ENCODE results near the gene PDLIM5.
"Not testable (repeated sequence)": the region's sequence is repeated elsewhere in the genome, so short reads cannot be mapped to it uniquely, and the experiment has no call there.

Gene PDLIM5

DNA sequence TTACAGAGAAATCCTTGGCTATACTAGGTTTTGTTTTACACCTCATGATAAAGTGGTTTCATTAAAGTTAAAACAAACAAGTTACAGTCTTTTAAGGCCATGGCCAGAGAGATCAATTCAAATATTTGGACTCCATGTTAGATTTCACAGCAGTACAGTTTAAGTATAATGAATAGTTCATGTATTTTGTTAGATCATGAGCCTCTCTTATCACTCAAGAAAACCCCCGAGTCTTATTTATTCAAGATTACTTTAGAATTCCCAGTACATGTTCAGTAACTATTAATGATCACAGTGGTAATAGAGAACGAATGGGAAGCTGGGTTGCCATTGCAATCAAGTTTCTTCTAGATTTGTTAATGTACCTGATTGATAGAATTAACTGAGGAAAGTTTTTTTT lies 15.2 kb downstream of the PDLIM5 start:
- no peak for DNase-seq

DNA sequence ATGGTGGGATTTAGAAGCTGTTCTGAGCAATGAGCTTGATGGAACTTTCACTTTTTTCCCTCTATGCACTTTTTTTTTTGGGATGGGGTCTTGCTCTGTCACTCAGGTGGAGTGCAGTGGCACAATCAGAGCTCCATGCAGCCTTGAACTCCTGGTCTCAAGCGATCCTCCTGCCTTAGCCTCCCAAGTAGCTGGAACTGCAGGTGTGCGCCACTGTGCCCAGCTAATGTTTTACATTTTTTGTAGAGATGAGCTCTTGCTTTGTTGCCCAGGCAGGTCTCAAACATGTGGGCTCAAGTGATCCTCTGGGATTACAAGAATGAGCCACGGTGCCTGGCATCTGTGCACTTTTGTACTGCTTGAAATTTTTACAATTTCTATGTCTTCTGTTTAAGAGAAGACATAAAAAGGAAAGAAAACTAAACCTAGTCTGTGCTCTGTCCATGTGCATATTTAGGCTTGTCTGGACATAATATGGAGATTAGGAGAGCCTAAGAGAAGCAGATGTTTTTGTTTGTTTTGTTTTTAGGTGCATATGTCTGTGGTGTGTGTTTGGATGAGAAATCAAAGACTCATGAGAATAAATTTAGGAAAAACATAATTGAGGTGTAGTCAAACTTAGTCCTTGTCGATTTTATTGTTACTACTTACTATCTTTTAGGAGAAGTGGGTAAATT lies 16.5 kb downstream of the PDLIM5 start:
- DNase-seq = no peak

DNA sequence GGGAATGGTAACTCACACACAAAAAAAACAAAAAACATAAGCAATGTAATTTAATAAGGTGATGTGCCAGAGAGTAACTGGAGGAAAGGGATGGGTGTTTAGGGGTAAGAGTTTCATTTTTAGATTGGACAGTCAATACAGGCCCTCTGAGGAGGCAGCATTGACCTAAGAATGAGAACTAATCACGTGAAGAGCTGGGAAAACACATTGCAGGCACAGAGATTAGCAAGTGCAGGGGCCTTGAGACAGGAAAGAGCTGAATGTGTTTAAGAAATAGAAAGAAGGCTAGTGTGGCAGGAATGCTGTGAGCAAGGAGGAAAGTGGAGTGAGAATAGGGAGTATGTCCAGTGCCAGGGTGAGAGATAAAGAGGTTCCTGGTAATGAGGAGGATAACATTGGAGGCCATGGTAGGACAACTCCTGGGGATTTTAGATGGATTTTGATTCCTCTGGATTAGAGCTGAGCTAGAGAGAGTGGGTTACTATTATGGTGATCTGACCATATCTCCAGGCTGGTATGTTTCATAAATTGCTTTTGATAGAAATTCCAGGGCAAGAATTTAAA lies 17.6 kb downstream of the PDLIM5 start:
- DNase-seq = no peak

DNA sequence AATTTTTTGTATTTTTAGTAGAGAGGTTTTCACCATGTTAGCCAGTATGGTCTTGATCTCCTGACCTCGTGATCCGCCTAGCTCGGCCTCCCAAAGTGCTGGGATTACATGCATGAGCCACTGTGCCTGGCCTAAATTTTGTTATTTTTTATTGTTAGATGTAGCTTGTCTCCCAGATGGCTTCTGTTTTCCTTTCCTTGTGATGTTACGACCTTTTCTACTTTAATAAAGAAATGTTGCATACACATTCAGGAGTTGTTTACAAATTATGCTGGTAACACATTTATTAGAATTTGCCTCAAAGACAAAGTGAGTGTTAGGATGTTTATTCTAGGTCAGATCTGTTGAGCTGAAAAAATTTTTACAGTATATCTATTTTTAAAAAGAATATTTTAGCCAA lies 18.4 kb downstream of the PDLIM5 start:
- DNase-seq = no peak

DNA sequence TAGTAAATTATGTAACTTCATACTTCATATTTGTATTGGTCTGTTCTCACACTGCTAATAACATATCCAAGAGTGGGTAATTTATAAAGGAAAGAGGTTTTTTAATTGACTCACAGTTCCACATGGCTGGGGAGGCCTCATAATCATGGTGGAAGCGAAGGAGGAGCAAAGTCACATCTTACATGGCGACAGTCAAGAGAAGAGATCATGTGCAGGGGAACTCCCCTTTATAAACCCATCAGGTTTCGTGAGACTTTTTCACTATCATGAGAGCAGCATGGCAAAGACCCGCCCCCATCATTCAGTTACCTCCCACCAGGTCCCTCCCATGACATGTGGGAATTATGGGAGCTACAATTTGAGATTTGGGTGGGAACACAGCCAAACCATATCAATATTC lies 19.0 kb downstream of the PDLIM5 start:
- DNase-seq = not testable (repeated sequence)

DNA sequence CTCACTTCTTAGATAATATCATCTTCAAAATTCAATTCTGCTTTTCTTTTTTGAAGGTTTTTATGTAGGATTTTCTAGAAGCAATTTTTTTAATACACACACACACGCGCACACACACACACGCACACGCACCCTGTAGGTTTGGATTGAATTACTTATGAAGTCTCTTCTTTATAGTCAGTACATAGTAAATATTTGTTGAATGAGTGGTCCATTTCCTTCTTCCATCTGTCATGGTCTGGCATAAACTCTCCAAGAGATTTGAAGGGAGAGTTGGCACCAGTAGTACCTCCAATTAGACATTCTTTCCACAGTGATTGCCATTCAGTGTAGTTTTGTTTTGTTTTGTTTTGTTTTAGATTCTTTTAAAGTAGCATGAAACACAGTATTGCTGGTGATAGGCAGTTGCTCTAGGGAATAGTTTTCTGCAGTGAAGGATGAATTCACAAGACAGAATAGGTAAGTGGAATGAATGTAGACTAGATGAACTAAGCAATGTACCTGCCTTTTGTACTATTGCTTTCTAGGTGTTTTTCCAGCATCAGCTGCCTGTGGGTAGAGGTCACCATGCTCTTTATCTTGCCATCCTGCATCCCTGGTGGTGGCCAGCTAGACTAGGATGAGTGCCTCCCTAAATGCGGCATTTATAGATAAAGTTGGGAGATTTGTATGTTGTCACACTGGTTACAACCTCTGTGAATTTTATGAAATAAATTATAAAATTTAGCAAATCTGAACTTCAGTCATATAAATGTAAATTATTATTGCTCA lies 20.5 kb downstream of the PDLIM5 start:
- no peak for DNase-seq

DNA sequence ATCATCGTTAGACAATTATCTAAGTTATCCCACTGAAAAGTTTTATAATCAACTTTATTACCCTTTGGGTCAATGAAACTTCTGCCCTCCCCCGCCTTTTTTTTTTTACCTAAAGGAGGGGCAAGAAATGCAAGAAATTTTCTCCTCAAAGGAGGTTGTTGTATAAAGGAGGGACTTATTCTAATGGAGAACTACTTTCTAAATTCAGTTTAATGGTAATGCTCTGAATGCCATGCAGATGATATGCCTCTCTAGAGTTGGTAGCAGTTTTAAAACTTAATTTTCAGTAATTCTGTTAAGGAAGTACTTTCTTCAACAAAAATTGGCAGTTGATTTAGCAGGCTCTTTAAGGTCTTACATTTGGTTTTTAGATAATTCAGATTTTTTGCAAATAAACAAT lies 23.3 kb downstream of the PDLIM5 start:
- no peak for DNase-seq

DNA sequence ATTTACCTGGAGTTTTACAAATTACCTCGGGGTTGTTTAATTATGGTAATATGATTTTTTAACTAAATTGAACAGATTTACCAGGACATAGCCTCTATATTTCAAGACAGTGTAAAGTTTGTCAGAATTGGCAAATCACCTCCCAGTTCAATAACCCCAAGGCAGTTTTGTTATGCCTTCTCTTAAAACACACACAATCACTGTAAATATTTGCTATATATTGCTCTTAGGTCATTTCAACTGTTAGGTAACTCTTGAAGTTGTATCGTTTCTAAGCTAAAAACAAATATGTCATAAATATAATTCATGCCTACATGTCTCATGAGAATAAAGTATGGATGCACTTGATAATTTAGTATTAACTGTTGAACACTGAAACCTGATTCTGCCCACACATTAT lies 24.1 kb downstream of the PDLIM5 start:
- DNase-seq = no peak

DNA sequence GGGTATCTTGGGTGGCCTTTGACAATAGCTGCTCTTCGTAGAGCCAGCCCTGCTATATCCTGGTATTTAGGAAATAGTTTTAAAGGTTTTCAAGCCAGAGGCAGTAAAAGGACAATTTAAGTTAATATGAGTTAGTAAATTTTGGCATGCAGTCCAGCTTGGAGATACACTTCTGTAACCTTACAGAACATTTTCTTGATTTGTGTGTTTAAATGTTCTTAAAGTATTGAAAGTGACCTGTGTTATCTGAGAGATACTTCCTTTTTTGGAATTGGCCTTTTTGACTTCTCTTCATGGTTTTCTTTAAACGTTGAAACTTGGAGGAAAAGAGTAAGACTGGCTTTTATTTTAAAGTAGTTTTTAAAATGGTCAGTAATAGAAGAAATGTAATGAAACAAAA lies 25.5 kb downstream of the PDLIM5 start:
- no peak for DNase-seq

DNA sequence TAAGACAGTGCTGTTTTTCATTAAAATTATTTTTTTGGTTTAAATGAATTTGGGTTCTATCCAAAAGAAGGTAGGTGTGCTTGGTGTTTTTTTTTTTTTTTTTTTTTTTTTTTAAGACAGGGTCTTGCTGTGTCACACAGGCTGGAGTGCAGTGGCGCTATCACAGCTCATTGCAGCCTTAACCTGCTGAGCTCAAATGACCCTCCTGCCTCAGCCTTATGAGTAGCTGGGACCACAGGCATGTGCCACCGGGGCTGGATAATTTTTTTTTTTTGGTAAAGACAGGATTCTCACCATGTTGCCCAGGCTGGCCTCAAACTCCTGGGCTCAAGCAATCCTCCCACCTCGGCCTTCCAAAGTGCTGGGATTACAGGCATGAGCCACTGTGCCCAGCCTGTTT lies 27.1 kb downstream of the PDLIM5 start:
- DNase-seq = not testable (repeated sequence)

DNA sequence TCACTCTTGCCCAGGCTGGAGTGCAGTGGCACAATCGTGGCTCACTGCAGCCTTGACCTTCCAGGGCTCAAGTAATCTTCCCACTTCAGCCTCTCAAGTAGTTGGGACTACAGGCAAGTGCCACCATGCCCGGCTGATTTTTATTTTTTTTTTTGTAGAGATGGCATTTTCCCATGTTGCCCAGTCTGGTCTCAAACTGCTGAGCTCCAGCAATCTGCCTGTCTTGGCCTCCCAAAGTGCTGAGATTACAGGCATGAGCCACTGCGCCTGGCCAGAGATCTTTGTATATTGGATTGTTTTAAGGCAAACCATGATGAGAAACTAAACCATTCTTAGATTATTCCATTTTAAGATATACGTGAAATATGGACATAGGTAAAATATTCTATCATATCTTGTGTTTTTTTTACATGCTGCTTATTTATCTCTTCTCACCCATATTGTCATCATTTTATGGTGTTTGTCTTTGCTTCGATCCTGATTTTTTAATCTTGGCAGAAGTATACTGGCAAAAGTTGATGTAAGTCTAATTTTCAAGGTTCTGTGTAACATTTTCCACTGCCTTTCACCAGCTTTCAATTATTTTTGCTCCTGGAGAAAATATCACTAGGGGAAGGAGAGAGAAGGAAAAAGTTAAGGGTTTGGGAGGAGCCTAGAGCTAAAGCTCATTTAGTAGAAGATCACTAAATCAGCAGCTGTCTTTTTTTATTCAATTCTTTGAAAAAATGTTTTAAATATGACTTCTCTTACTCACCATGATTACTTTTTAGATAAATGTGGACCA lies 27.8 kb downstream of the PDLIM5 start:
- DNase-seq = no peak

DNA sequence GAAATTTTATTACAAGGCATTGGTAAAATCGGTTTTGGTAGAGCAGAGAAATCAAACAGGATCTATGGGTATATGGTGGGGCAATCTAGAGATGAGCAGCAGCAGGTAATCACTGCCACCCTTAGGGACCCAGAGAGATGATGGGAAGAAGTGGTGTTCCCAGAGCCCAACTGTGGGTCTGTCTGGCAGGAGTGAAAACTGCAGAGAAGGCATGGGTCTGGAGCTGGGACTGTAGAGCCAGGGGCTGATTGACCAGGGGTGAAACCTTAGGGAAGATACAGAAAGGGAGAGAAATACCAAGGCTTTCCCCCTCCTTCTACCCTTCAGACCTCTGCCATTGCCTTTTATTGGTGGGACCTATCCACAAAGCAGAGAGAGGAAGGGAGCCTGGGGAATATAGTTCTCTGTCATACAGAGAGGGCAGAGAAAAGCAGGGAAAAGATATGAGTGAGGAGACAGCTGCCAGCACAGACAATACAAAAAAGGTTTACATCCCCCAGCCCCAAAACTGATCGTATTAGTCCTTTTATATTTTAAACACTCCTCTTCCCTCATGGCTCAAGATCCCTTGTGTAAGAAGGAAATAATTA lies 28.7 kb downstream of the PDLIM5 start:
- DNase-seq = no peak

DNA sequence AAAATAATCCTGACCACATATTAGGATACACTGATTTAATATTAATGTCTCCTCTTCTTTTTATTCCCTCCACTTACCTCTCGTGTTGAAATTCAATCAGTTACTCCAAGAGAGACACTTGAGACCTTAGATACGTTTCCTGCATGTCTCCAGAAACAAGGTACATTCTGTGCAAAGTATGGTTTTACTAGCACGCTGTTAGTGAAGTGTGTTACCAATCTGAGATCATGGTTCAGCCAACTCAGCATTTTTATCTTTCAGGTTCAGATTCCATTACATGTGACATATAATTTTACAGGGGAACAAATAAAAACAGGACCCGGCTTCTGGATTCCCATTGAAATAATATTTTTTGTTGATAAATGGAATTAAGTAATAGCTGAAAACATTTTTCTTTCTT lies 32.2 kb downstream of the PDLIM5 start:
- no peak for DNase-seq

DNA sequence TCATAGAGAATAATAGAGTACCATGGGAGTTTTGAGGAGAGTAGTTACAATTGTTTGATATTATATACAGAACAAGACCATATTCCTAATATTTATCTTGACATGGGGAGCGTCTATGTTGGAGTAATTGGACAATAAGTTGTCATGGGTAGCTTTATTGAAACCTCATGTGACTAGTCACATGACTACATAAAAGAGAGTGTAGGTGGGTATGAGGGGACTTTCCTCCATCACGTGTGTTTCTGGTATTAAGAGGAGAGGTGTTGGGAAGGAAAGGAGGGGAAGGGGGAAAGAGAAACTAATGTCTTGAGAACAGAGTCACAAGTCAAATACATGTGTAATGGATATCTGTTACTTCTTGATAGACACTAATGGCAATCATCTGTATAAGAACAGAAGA lies 33.1 kb downstream of the PDLIM5 start:
- no peak for DNase-seq

DNA sequence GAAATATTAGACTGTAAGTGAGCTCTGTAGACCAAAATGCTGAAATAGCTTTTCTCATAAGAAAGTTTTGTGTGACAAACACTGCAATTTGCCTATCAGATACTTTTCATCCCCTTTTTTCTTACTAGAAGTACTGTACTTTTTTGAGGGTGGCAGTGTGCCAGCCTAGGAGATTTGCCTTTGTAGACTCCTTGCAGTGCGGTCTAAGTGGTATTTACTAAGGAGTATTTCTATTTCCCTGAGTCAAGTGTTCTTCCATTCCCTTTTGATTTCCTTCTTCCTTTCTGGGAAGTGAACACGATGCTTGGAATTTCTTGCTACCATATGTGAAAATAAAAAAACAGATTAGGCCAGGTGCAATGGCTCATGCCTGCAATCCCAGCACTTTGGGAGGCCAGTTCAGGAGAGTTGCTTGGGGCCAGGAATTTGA lies 34.6 kb downstream of the PDLIM5 start:
- no peak for DNase-seq

DNA sequence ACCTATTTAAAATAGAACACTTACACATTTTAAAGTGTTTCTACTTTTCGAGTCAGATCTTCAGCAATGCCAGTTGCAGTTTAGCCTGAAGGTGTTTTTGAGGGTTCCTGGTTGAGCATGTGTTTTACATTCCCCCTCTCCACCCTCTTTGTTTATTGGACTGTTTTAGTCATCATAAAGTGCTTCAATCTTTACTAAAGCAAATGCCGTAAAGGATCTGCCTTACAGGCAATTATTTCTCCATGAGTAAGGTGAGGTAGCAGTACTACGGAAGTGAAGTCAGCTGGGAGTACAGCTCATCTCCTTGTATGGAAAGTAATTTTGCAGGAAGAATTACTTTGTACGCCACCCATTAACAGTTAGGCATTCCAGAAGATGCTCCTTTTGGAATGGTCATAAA lies 36.9 kb downstream of the PDLIM5 start:
- DNase-seq = no peak

DNA sequence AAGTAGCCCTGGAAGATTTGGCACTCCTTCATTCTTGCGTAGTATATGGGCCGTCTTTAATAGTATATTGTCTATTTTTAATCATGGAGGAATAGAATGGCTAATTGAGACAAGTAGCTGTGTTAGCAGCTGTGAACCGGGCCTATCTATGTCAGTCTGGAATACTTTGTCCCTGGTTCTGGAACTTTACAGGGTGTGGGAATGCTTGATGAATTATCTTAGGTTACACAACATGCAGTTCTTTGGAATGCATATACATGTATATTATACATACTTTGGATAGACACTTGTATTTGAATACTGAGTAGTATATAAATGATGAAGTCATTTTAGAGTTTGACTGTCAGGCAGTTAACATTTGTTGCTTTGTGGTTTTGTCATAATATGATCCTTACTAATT lies 37.4 kb downstream of the PDLIM5 start:
- DNase-seq = no peak

DNA sequence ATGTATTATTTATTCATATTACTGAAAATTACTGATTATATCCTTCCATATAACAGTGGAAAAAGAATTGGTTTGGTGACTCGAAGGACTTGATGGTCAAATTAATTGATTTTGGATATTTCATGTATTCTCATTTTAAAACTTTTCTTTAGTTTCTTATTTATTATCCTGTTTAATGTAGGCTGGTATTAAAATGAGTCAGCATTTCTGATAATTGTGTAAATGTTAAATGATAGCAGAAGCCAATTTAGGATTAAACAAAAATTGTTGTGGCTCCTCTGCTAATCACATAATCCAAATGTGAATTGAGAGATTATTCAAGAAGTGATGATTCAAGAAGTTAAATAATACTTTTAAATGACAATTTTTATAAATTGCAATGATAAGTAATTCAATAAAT lies 38.7 kb downstream of the PDLIM5 start:
- DNase-seq = no peak

DNA sequence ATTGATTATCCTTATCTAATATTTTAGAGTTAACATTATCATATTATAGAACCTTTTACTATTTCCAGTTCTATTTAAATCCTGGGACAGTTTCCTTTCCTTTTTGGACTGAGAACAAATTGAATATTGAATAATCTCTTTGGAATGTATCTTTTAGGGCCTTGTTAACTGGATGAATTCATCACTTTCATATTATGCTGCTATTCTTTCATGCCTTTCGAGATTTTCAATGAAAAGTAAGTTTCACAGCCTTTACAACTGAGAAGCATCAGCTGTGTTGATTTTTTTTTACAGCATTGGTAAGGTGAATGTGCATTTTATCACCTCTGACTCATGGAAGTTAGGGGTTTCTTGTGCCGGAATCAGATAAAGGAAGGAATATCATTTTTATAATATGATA lies 39.6 kb downstream of the PDLIM5 start:
- no peak for DNase-seq

DNA sequence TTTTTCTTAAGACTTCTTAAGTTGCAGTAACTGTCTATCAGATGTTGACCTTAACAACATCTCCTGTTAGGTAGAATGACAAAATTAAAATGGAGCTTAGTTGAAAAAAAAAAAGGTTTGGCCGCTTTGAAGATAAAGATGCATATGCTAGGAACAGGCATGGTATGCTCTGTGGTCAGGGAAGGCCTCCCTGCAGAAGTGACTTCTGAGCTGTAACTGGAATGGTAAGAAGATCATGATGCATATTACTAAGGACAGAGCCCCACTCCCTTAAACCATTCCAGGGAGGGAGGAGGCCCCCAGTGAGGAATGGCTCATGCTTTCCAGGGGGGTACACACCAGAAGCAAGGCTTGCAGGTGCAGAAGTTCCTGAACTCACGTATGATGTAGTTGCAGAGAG lies 43.7 kb downstream of the PDLIM5 start:
- no peak for DNase-seq

DNA sequence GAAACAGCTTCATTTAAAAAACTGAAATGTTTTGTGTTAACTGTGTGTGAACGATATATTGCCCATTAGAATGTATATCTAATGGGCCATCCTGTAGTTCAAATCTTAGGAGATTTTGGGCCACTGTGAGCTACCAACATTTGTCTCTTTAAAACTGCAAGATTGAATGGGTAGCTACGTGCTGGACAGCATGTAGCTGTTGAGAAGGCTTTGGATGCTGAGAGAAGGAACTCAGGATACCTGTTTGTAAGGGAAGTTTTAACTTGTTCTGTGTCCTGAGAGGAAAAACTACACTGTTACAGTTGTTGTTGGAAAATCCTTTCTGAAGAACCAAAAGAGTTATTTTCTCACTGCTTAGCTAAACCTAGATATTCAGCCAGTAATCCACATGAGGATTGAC lies 45.9 kb downstream of the PDLIM5 start:
- no peak for DNase-seq

DNA sequence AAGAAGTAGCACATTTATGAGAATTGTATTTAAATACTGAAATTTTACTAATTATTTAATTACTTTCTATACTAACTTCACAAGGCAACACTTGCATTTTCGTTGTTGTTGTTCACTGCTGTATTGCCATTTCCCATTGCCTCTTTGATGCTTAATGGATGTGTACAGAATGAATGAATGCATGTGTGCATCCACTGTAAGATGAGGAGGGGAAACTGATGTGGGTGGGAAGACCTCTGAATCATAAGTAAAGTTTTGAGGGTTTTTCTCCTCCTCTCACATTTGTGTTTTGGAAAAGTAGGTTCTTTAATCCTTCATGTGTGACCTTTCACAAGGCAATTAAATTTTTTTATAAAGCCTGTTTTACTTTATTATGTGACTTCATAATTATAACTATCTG lies 46.8 kb downstream of the PDLIM5 start:
- no peak for DNase-seq

DNA sequence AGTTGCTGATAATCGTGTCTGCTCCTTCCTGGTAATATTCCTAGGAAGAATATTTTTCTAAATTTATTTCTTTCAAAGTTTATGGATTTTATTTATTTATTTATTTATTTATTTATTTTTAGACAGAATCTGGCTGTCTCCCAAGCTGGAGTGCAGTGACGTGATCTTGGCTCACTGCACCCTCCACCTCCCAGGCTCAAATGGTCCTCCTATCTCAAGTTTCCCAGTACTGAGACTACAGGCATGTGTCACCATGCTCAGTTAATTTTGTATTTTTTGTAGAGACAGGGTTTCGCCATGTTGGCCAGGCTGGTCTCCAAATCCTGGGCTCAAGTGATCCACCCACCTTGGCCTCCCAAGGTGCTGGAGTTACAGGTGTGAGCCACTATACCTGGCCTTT lies 48.9 kb downstream of the PDLIM5 start:
- DNase-seq = no peak
